Loucy (cell line): ENCODE data around the gene DNMT1.

Source experiments
- CTCF ChIP-seq: fragments of 200-600 bp; sonication (generic); conservative IDR thresholded peaks from 2 replicates; pipeline ENCODE4 v1.5.1; 2014; ENCODE audit warnings: mild to moderate bottlenecking, antibody characterized with exemption, low read length
- EZH2phosphoT487 ChIP-seq: fragments of 200-600 bp; IDR thresholded peaks from 2 replicates; pipeline ENCODE4 v1.6.1; 2018; ENCODE audit warnings: antibody characterized with exemption, mild to moderate bottlenecking, moderate library complexity, borderline replicate concordance

GRCh38 chr19:10226021-10226375 lies 31.2 kb upstream of the DNMT1 start:
- TF ChIP-seq CTCF (no peak), EZH2phosphoT487 (no peak)
